NT2/D1 (cell line): ENCODE data around the gene ADAM19.

Source experiments
- YY1 ChIP-seq: IDR thresholded peaks from 2 replicates; pipeline ENCODE4 v1.6.1; 2011; ENCODE audit not compliant: insufficient read length, insufficient read depth
- ZNF274 ChIP-seq: IDR thresholded peaks from 2 replicates; pipeline ENCODE4 v1.6.1; 2011; ENCODE audit warnings: mild to moderate bottlenecking, low read depth, low read length

- TF ChIP-seq ZNF274 (no peak), YY1 (no peak)
Measured at GRCh38 chr5:157574456-157575380, 857 bp downstream of the ADAM19 start.
